Measurements from ENCODE around the gene OR8B2.
A peak's percentile ranks its signal among the peaks of the same experiment; 100 is the strongest.
"Not testable (repeated sequence)": the region's sequence is repeated elsewhere in the genome, so short reads cannot be mapped to it uniquely, and the experiment has no call there.

Gene OR8B2

DNA sequence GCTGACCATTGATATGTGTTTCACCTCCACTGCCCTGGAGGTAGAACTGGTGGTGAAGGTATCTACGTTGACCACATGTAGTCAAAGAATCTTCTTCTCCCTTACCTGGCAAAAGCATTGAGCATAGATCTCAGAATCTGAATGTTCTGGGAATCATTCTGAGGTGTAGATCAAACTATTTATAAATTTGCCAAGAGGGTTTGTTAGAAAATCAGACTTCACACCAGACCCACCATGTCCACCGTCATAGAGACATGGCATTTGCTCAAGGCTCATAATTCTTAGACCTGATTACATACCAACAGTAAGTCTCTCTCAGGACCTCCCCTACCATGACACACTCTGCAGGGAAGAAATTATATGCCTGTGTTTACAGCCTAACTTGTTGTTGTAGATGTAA lies at the start of gene OR8B2:
Gene OR8B2 (minus strand): TSS at position 101 of the 400 bp plus-strand sequence. CDS start 1,156 bp downstream, outside the sequence.
- DNase-seq (ENCODE audit: low spot score), result no peak

GRCh38 chr11:124429599-124429998 lies 45.3 kb upstream of the OR8B2 start:
- DNase-seq (ENCODE audit: low spot score), result no peak

DNA sequence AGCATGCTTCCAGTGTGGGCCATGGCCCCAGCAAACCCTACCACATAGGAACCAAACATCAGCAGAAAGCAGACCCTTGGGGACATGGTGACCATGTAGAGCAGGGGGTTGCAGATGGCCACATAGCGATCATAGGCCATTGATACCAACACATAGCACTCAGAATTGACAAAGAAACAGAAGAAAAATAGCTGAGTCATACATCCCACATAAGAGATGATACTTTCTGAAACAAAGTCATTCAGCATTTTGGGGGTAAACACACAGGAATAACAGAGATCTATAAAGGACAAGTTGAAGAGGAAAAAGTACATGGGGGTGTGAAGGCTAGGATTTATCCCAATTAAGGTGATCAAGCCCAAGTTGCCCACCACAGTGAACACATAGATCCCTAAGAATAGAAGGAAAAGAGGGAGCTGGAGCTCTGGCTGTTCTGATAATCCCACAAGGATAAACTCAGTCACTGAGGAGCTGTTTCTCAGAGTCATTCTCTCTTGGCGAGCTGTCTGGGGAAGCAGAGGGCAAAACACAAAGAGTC lies 40.2 kb upstream of the OR8B2 start, which contains the start of gene OR8B4:
Gene OR8B4 (minus strand): TSS at position 488 of the 538 bp plus-strand sequence. CDS start 0 bp downstream, at position 488.
- DNase-seq (ENCODE audit: low spot score), result no peak

DNA sequence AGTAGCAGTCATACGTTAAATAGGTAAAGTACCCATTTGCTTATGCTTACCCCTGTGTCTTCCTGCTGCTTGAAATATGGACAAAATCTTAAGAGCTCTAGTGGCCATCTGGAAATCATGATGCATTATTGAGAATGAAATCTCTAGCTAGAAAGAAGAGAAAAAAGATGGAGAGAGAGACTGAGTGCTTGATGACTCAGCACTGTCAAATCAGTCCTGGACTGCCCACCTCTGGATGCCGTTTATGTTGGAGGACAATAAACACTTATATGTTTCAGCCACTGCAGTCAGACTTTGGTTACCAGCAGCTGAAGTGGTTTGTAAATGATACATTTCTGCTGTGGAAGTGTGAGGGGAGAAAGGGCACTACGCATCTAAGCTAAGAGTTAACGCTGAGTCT lies 36.7 kb upstream of the OR8B2 start:
- DNase-seq (ENCODE audit: low spot score), result no peak

DNA sequence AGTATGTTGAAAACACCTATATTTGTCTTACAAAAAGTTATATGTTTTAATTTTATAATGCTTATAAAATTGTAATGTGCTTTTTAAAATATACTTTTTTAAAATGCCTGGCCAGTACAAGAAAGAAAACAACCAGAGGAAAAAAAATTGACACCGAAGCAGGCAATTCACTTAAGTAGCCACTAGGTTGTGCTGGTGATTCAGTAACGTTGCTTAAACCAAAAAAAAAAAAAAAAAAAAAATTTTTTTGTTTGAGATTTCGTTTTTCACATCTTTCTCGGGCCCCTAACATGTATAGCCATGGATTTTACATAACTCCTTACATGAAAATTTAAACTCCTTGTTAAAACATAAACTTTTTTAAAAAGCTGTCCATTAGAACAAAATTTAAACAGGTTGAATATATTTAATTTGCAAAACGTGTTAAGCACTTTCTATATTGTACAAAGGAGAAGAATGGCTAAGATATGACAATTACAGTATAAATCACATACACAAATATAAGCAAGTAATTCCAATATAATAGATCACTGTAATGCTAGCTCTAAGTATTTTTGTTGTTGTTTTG lies 31.1 kb upstream of the OR8B2 start:
- DNase-seq (ENCODE audit: low spot score), result peak; percentile 12

DNA sequence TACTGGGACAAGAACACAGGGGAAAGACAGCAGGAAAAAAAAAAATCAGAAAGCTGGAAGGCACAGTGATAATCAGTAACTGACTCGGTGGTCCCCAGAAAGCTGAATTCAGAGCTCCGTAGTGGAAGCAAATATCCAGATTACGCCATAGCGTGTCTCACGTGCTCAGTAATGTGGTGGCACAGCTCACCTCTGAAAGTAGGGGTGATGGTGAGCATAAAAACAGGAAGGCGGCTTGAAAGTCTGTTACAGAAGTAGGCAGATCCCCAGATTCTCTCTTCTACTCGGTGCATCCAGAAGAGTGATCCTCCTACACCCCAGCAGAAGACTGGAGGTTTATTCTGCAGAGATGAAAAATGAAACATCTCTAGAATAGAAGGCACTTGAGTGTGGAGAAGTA lies 25.6 kb upstream of the OR8B2 start:
- DNase-seq (ENCODE audit: low spot score), result no peak

GRCh38 chr11:124405581-124405980 lies 21.3 kb upstream of the OR8B2 start:
- no peak for DNase-seq (ENCODE audit: low spot score)

DNA sequence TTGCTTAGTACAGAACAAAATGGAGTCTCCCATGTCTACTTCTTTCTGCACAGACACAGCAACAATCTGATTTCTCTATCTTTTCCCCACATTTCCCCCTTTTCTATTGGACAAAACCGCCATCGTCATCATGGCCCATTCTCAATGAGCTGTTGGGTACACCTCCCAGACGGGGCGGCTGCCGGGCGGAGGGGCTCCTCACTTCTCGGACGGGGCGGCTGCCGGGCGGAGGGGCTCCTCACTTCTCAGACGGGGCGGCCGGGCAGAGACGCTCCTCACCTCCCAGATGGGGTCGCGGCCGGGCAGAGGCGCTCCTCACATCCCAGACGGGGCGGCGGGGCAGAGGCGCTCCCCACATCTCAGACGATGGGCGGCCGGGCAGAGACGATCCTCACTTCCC lies 18.9 kb upstream of the OR8B2 start:
- DNase-seq (ENCODE audit: low spot score), result not testable (repeated sequence)

- peak; percentile 37 for DNase-seq (ENCODE audit: low spot score)
These were observed 18.1 kb upstream of the OR8B2 start for GRCh38 chr11:124402326-124402922.

GRCh38 chr11:124398924-124399323 lies 14.6 kb upstream of the OR8B2 start, which contains the start of gene OR8B3:
Gene OR8B3 (minus strand): TSS chr11:124399024. CDS start chr11:124397351, 1,673 bp downstream.
- DNase-seq (ENCODE audit: low spot score), result no peak

- DNase-seq (ENCODE audit: low spot score), result not testable (repeated sequence)
These were observed 12.5 kb upstream of the OR8B2 start for GRCh38 chr11:124396847-124397246.

DNA sequence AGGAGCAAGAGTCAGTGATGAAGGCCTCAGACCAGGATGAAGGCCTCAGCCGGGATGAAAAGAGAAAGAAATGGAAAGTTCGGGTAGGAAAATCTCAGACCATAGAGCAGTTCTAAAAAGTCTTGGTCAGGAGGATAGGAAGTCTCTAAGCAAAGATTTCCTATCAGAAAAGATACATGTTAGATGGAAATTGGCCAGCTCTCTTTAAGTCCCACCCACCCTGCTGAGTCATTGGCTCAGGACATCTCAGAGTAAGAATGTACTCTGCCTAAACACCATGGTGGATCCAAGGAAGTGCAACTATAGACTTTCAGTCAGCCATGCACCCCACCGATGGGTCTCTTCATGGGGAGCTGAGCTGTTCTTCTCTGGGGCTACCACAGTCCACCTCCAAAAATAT lies 10.1 kb upstream of the OR8B2 start:
- DNase-seq (ENCODE audit: low spot score), result no peak

GRCh38 chr11:124382857-124383256 lies 1.4 kb downstream of the OR8B2 start:
- DNase-seq (ENCODE audit: low spot score), result not testable (repeated sequence)

GRCh38 chr11:124380585-124380984 lies 3.7 kb downstream of the OR8B2 start:
- no peak for DNase-seq (ENCODE audit: low spot score)

GRCh38 chr11:124376280-124376679 lies 8.0 kb downstream of the OR8B2 start:
- no peak for DNase-seq (ENCODE audit: low spot score)

- no peak for DNase-seq (ENCODE audit: low spot score)
These were observed 24.7 kb downstream of the OR8B2 start for GRCh38 chr11:124359566-124359965.

DNA sequence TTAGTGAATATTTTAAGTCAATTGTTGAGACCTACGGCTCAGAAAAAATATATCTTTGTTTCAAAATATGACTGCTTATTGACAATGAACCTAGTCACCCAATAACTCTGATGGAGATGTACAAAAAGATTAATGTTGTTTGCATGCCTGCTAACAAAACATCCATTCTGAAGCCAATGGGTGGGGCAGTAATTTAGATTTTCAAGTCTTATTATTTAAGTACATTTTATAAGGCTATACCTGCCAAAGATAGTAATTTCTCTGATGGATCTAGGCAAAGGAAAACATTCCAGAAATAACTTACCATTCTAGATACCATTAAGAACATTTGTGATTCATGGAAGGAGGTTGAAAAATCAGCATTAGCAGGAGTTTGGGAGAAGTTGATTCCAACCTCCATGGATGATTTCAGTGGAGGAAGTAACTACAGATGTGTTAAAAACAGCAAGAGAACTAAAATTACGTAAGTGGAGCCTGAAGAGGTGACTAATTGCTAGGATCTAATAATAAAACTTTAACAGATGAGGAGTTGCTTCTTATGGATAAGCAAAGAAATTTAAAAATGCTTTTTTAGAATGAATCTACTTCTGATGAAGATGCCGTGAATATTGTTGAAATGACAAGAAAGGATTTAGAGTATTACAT lies 37.9 kb downstream of the OR8B2 start:
- DNase-seq (ENCODE audit: low spot score), result no peak

DNA sequence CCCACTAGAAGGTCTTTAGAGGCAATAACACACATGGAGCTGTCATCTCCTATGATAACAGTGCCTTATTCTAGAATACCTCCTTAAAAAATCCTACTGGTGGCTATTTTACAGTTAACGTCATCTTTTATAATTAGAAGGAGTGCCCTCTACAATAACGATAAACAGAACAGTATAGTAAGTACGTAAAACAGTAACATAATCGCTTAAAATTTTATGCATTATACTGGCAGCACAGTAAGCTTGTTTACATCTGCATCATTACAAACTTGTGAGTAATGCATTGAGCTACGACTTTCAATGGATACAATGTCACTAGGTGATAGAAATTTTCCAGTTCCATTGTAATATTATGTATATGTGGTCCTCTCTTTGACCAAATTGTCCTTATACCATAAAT lies 40.0 kb downstream of the OR8B2 start:
- no peak for DNase-seq (ENCODE audit: low spot score)

- no peak for DNase-seq (ENCODE audit: low spot score)
These were observed 44.2 kb downstream of the OR8B2 start for GRCh38 chr11:124340142-124340447.

DNA sequence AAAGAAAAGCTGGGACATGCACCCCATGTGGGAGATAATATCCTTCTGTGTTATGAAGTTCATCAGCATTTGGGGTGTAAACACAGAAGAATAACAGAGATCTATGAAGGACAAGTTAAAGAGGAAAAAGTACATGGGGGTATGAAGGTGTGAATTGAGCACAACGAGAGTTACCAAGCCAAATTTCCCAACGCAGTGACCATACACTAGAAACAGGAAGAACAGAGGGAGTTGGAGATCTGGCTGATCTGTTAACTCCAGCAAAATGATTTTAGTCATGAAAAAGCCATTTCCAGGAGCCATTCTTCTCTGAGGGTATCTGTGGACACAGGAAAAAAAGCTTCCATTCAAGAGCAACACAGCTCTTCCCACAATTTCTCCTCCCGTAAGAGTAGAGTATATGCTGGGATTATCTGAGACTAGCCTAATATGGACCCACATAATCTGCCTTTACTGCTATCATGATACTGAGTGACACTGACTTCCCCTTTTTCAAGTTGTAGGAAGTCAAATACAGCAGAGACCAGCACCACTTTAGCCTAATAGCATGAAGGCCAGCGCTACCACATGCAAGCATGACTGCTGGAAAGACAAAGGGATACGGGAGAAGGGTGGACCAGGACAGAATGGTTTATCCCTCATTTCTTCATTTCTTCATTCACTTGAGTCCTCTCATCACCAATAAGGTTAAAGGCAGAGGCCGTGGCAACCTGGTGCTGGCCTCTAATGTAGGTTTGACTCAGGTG lies 44.7 kb downstream of the OR8B2 start:
- DNase-seq (ENCODE audit: low spot score), result no peak

Measured in cerebellar cortex (tissue), 1 donor.